ENCODE data around the gene FOXO1. TPM values are rescaled to one million over a fixed set of nuclear protein-coding genes. Genes with fewer than 3 reads are reported as not detected.

FOXO1 gene
- total and polyA plus RNA-seq, 2 experiments from 2014 or later, result 32.4 to 68.0 TPM

GRCh38 chr13:40519637-40520036 lies 146.8 kb downstream of the FOXO1 start (continued):
- TF ChIP-seq JUNB (IDR thresholded peaks at IDR 0.05; ENCODE audit: unreplicated experiment) (no peak), EZH2 (IDR thresholded peaks at IDR 0.05; ENCODE audit: low read depth, unreplicated experiment) (no peak), STAT1 (IDR thresholded peaks at IDR 0.05; ENCODE audit: unreplicated experiment) (no peak)
- TF ChIP-seq, protein P1, sequence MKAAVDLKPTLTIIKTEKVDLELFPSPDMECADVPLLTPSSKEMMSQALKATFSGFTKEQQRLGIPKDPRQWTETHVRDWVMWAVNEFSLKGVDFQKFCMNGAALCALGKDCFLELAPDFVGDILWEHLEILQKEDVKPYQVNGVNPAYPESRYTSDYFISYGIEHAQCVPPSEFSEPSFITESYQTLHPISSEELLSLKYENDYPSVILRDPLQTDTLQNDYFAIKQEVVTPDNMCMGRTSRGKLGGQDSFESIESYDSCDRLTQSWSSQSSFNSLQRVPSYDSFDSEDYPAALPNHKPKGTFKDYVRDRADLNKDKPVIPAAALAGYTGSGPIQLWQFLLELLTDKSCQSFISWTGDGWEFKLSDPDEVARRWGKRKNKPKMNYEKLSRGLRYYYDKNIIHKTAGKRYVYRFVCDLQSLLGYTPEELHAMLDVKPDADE (IDR thresholded peaks at IDR 0.05), result no peak
- TF ChIP-seq, protein P2, sequence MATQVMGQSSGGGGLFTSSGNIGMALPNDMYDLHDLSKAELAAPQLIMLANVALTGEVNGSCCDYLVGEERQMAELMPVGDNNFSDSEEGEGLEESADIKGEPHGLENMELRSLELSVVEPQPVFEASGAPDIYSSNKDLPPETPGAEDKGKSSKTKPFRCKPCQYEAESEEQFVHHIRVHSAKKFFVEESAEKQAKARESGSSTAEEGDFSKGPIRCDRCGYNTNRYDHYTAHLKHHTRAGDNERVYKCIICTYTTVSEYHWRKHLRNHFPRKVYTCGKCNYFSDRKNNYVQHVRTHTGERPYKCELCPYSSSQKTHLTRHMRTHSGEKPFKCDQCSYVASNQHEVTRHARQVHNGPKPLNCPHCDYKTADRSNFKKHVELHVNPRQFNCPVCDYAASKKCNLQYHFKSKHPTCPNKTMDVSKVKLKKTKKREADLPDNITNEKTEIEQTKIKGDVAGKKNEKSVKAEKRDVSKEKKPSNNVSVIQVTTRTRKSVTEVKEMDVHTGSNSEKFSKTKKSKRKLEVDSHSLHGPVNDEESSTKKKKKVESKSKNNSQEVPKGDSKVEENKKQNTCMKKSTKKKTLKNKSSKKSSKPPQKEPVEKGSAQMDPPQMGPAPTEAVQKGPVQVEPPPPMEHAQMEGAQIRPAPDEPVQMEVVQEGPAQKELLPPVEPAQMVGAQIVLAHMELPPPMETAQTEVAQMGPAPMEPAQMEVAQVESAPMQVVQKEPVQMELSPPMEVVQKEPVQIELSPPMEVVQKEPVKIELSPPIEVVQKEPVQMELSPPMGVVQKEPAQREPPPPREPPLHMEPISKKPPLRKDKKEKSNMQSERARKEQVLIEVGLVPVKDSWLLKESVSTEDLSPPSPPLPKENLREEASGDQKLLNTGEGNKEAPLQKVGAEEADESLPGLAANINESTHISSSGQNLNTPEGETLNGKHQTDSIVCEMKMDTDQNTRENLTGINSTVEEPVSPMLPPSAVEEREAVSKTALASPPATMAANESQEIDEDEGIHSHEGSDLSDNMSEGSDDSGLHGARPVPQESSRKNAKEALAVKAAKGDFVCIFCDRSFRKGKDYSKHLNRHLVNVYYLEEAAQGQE (IDR thresholded peaks at IDR 0.05; ENCODE audit: unreplicated experiment), result no peak

DNA sequence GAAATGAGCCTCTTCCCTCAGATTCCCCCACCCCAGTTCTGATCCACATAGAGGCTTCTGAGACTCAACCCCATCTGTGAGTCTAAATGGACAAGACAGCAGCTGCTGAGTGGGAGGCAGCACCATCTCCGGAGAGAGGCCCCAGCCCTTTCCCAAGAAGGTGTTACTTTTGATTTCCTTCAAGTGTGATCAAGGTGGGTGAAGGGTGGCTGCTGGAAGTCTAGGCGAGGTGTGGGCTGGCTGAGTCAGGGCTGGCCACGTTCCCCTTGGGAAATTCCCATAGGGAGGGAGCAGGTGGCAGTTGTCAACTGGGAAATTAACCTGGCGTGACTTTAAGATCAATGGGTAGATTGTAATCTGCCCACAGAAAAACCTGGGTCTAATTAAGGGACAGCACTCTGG lies 148.0 kb downstream of the FOXO1 start:
- no peak overlapping the region for H2AFZ ChIP-seq
- no peak for DNase-seq (ENCODE audit: low spot score)
- peaks cover 4% of the 10 kb centered on the region for H3K27me3 Mint-ChIP-seq (ENCODE audit: insufficient read depth, low read depth, poor library complexity)
- TF ChIP-seq ZNF114 (CRISPR knock-in tag; IDR thresholded peaks at IDR 0.05), result no peak
- no peak for TF ChIP-seq EZH2phosphoT487 (IDR thresholded peaks at IDR 0.05; ENCODE audit: unreplicated experiment)
- TF ChIP-seq, protein P3, sequence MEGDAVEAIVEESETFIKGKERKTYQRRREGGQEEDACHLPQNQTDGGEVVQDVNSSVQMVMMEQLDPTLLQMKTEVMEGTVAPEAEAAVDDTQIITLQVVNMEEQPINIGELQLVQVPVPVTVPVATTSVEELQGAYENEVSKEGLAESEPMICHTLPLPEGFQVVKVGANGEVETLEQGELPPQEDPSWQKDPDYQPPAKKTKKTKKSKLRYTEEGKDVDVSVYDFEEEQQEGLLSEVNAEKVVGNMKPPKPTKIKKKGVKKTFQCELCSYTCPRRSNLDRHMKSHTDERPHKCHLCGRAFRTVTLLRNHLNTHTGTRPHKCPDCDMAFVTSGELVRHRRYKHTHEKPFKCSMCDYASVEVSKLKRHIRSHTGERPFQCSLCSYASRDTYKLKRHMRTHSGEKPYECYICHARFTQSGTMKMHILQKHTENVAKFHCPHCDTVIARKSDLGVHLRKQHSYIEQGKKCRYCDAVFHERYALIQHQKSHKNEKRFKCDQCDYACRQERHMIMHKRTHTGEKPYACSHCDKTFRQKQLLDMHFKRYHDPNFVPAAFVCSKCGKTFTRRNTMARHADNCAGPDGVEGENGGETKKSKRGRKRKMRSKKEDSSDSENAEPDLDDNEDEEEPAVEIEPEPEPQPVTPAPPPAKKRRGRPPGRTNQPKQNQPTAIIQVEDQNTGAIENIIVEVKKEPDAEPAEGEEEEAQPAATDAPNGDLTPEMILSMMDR (conservative IDR thresholded peaks at IDR 0.05; ENCODE audit: low read depth in 2 of 2), result no peak
- no peak for TF ChIP-seq JUNB (IDR thresholded peaks at IDR 0.05; ENCODE audit: unreplicated experiment)
- no peak for TF ChIP-seq STAT1 (IDR thresholded peaks at IDR 0.05; ENCODE audit: unreplicated experiment)
- TF ChIP-seq, protein P2 (IDR thresholded peaks at IDR 0.05; ENCODE audit: unreplicated experiment), result no peak
- TF ChIP-seq ZNF331 (CRISPR knock-in tag; IDR thresholded peaks at IDR 0.05; ENCODE audit: low read depth), result no peak

More for the DNA sequence above, 148.0 kb downstream of the FOXO1 start:
- Histone ChIP-seq H3K27me3 (ENCODE audit: insufficient read depth) (no peaks in the 10 kb centered on the region), H3K79me2 (replicated peaks; ENCODE audit: insufficient read depth) (no peaks in the 10 kb centered on the region), H3F3A (replicated peaks; ENCODE audit: low read depth) (no peaks in the 10 kb centered on the region), H3K4me3 (no peak overlapping the region), H3K27ac (ENCODE audit: low read depth) (no peak overlapping the region), H3K36me3 (ENCODE audit: insufficient read depth) (no peaks in the 10 kb centered on the region), H3K4me2 (no peak overlapping the region), H3K4me1 (ENCODE audit: insufficient read depth) (no peaks in the 10 kb centered on the region), H4K20me1 (replicated peaks; ENCODE audit: insufficient read depth) (no peaks in the 10 kb centered on the region), H3K9me2 (ENCODE audit: insufficient read depth) (peaks cover 4% of the 10 kb centered on the region; the same call in 1 of the 2 replicates)
- no peak overlapping the region for H3K27ac Mint-ChIP-seq
- no peak for ATAC-seq
- H3K4me1 Mint-ChIP-seq, result peaks cover 9% of the 10 kb centered on the region; the same call in 2 of the 3 replicates
- no peaks in the 10 kb centered on the region for H3K9me3 Mint-ChIP-seq
- H3K4me3 Mint-ChIP-seq, result no peak overlapping the region
- no peaks in the 10 kb centered on the region for H3K36me3 Mint-ChIP-seq (ENCODE audit: low read depth)
